Astrocyte of the hippocampus (primary cell): ENCODE measurements around the gene STAB1.

Source experiments
- DNase-seq: peaks from one replicate; pipeline ENCODE4 v3.0.0; 2011; ENCODE audit warnings: low read depth, low spot score

Gene STAB1

DNA sequence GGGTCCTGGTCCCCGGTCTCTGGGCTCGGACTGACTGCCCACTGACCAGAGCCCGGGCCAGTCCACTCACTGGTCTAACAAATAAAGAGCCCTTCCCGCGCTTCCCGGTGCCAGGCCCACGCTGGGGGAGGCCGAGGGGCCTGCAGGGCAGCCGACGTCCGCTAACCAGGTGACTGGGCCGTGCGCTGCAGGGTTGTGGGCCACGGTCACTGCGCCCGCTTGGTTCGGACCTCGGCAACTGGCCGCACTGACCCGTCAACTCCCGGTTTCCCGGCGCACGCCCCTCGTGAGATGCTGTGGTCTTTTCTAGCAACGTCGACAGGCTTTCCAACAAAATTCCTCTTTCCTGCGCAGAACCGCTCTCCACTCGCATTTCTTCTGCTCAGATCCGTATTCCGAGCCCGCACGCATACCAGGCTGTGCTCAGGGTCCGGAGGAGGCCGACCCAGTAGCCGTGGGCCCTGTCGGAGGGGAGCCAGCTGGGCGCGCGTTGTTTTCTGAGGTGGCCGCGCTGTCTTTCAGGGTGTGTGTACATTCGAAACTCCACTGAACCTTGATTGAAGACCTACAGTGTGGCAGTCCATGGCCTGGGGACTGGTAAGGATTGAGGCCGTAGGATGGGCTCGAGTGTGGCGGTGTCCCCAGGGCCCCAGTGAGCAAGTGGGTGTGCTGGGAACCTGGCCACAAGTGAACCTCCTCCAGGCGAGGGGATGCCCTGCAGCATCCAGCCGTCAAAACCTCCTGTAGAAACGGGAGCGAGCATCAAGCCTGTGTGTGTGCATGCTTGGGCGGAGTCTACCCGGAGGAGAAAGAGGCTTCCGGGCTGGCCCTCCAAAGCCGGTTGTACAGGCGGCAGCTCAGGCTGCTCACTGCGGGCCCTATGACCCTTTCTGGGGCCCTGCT lies 39.4 kb downstream of the STAB1 start:
- DNase-seq = peak; percentile 46

DNA sequence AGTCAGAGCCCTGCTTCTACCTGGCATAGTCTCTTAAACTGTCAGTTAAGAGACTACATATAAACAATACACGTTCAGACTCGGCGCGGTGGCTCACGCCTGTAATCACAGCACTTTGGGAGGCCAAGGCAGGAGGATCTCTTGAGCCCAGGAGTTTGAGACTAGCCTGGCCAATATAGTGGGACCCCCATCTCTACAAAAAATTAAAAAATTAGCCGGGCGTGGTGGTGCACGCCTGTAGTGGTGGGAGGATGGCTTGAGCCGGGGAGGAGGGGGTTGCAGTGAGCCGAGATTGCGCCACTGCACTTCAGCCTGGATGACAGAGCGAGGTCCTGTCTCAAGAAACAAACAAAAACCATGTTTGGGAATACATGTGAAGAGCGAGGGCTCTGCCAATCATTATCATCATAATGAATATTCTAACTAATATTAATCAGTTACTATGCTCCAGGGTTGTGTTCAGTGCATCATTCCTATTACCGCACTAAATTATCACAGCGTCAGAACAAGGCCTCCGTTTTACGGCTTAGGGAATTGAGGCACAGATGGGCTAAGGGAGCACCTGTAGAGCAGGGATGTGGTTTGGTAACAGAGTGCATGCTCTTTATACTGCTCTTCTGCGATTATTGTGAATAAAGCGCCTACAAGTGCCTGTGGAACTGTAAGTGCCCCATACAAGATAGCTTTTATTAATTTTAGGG lies 40.4 kb downstream of the STAB1 start:
- no peak for DNase-seq

DNA sequence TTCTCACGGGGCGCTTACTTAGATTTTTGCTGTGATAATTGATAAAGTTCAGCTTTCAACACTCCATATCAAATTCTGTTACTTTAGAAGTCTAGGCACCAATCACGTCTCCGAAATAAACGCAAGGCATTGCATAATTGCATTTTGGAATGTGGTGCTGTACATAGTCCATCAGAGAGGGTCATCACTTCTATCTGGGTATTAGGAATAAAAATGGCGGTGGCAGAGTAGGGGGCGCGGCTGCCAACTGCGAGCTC lies 40.9 kb downstream of the STAB1 start:
- DNase-seq = no peak

- DNase-seq = peak; percentile 100
These were observed 41.4 kb downstream of the STAB1 start, which contains the start of gene UQCC5 for GRCh38 chr3:52536369-52537164. Gene UQCC5, plus strand, starts transcription at chr3:52536605. Its CDS starts 151 bp downstream, at chr3:52536756.

GRCh38 chr3:52537165-52537620 lies 42.1 kb downstream of the STAB1 start:
- DNase-seq = no peak

- DNase-seq = no peak
These were observed 42.7 kb downstream of the STAB1 start for GRCh38 chr3:52537726-52538421.

DNA sequence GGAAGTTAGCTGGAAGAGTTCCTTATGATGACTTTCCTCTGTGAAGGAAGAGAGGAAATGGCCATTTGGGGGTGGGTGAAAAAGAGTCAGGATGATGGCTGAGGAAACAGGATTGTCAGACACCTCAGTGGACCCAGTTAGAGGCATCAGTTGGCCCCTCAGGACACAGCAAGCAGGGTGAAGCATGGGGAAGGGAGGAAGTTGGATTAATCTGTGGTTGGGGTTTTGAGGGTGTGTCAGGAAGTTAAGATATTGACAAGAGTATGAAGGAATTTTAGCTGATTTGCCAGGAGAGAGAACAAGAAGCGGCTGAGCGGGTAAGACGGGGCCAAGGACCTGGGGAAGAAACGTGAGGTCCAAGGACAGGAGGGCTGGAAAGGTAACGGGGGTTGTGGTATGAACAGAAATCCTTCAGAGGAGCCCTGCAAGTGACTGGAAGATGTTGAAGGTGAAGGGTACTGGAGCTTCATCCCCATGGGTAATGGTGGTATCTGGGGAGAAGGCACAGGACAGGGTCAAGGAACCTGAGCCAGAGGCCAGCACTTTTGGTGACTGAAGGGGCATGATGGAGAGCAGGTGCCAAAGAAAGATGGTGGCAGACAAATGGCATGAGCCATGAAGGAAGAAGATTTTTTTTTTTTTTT lies 44.0 kb downstream of the STAB1 start:
- no peak for DNase-seq

GRCh38 chr3:52541050-52541449 lies 45.9 kb downstream of the STAB1 start:
- no peak for DNase-seq

- DNase-seq = no peak
These were observed 49.8 kb downstream of the STAB1 start for GRCh38 chr3:52544937-52545336.

DNA sequence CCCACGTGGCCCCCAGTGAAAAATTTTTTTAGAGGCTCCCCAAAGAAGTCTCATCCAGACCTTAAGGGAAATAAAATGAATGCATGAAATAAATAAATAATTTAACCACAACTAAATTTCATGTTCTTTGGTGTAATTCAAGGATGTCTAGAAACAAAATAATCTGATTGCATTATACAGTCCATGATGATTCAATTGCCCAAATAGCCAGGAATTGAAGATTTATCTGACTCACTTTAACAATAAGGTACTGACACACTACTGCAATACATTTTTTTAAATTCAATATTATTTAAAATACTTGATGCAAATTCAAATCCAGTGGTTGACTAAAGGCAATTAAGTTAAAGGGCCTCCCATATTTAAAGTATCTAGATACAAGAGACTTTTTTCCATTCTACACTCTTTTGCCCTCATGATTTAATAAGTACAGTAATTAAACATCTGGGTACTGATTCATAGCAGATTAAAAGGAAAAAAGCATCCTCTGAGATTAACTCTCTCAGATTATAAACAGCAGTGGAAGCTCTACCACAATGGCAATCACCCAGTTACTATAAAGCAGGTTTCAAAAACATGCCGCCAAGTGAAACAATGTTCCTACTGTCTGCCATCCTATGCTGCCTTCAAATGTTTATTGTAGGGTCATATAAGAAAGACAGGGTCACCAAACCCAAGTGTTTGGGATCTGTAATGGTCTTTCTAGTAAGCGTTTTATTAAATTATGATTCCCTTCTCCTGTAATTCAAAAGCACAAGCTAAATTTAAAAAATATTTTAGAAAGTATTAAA lies 51.2 kb downstream of the STAB1 start:
- DNase-seq = no peak

DNA sequence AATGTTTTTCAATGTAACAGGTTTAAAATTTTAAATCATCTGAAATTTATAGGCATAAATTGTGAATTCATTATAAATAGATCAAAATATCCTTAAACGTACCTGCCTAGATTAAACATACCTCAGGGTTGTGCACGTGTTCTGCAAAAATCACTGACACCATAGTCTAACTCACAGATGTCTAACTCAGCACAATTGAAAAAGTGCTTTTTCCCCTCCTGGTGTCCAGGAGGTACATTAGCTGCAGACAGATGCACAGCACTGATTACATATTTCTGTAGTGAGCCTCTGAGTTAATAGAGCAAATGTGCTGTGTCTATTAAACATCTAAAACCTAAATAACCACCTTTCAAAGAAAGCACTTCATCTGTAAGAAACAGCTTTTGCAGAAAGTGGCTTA lies 52.0 kb downstream of the STAB1 start:
- no peak for DNase-seq

GRCh38 chr3:52551118-52551517 lies 56.0 kb downstream of the STAB1 start:
- no peak for DNase-seq

GRCh38 chr3:52552089-52552488 lies 57.0 kb downstream of the STAB1 start:
- DNase-seq = peak; percentile 25

DNA sequence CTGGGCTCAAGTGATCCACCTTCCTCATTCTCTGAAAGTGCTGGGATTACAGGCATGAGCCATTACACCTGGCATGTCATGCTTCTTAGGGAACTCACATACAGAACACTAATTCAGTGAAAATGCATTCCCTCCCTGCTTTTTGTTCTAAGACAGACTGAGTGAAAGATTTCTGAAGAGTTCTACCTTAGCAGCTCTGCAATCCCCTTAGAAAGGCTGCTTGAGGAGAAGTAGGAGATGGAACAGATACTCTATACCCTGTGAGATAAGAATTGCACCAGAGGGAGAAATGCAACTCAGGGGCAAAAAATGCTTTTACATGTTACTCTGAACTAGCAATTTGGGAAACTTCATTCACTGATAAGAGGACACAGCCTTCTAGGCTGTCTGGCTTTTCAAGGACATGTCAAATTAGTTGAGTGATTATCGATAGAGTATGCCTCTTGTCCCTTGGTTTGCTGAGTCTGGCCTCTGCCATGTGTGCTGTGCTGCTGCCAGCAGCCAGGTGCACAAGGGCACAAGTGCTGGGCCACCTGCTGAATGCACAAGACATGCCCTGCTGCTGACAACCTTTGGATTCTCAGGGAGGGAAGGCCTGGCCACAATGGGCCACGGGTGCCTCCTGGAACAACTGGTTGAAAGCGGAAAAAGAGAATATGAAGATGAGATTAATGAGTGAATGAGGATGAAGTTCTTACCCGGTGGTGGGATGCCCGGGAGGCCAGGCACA lies 59.1 kb downstream of the STAB1 start:
- no peak for DNase-seq

GRCh38 chr3:52555056-52555455 lies 59.9 kb downstream of the STAB1 start:
- no peak for DNase-seq

- no peak for DNase-seq
These were observed 62.1 kb downstream of the STAB1 start for GRCh38 chr3:52557011-52557960.

GRCh38 chr3:52558436-52558835 lies 63.3 kb downstream of the STAB1 start:
- peak; percentile 40 for DNase-seq

DNA sequence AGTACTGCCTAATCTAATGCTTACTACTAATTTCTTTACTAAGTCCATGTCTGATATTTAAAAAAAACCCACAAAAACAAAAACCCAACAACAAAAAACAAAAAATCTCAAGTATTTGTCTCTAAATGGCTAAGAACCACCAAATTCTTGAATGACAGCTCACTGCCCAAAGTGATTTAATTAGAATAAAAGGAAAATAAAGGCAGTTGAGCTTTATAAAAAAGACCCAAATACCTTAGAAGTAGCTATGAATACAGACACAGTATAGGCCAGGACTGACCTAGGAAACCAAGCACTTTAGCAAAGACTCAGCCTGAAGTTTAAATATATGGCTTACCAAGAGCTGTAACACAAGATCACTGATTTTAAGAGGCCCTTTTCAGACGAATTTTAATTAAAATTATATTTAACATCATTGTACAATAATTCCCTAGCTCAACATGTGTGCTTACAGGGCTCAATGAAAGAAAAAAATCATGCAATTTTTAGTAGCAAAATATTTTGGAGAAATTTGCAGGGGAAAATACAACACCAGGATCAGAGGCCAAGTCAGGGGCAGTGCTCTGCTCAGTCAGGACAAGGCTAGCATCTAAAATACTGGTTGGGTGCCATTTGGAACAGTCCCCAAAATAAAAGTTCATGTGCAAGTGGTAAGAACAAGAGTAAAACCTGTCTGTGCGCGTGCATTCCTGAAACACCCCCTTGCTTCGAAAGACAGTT lies 66.0 kb downstream of the STAB1 start:
- peak; percentile 79 for DNase-seq
